Stimulated activated CD4-positive, alpha-beta T cell treated with anti-CD3 and anti-CD28 coated beads, TNF-alpha, amount 100 ng/mL, for 4 hours (primary cell): ENCODE data around the gene C10orf95.
"Not testable (repeated sequence)": the region's sequence is repeated elsewhere in the genome, so short reads cannot be mapped to it uniquely, and the experiment has no call there.

Source experiments
- DNase-seq, 3 experiments: peaks; one replicate each; pipeline ENCODE4 v3.0.0-alpha.2; 2020; ENCODE audit warnings: low read depth in 3 of 3

C10orf95 gene, protein sequence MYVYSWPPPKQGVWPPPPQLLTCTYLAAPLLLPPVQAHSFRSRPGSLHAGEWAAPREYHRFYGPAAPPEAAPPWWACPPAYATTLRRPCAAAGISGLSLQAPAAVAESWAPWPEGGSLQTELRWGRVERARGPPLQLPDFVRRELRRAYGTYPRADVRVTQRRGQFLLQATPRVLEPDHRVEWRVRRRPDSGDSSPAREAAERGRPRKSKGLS

GRCh38 chr10:102451105-102451969, at the start of gene C10orf95:
C10orf95 (minus strand) TSS chr10:102451543; CDS start chr10:102451093, 450 bp downstream.
- no peak for DNase-seq

GRCh38 chr10:102500686-102501085, 49.3 kb upstream of the C10orf95 start:
- not testable (repeated sequence) for DNase-seq

GRCh38 chr10:102499356-102499755, 48.0 kb upstream of the C10orf95 start:
- no peak for DNase-seq

DNA sequence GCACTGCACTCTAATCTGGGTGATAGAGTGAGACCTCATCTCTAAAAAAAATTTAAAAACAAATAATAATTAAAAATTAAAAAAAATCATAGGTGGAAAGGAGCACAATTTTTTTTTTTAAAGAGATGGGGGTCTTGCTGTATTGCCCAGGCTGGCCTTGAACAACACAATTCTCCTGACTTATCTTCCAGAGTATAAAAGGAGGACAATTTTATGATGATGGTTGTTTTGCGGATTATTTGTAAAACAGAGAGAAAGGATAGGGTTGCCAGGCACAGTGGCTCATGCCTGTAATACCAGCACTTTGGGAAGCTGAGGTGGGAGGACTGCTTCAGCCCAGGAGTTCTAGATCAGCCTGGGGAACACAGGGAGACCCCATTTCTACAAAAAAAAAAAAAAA, 46.2 kb upstream of the C10orf95 start:
- no peak for DNase-seq

GRCh38 chr10:102493771-102494170, 42.4 kb upstream of the C10orf95 start:
- no peak for DNase-seq

GRCh38 chr10:102492983-102493382, 41.6 kb upstream of the C10orf95 start:
- DNase-seq: no peak

DNA sequence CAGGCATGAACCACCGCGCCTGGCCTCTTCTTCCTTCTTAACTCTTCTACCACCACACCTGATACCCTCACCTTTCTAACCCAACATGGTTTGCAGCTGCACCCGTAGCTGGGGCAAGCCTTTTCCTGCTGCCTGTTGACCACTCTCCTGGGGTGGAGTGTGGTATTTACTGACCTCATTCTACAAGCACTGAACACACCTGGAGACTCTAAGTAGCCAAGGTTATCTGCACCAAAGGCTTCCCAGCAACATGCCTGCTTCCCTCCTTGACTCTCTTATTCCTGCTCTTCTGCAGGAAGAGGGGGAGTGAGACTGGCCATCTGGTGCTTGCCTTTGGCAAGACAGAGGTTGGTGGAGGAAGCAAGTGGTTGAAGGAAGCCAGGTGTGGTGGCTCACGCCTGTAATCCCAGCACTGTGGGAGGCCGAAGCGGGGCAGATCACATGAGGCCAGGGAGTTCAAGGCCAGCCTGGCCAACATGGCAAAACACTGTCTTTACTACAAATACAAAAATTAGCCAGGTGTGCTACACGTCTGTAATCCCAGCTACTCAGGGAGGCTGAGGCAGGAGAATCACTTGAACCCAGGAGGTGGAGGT, 41.1 kb upstream of the C10orf95 start:
- no peak for DNase-seq

- no peak for DNase-seq
Measured at GRCh38 chr10:102491136-102491535, 39.8 kb upstream of the C10orf95 start.

GRCh38 chr10:102485093-102485784, 33.9 kb upstream of the C10orf95 start:
- DNase-seq: no peak

DNA sequence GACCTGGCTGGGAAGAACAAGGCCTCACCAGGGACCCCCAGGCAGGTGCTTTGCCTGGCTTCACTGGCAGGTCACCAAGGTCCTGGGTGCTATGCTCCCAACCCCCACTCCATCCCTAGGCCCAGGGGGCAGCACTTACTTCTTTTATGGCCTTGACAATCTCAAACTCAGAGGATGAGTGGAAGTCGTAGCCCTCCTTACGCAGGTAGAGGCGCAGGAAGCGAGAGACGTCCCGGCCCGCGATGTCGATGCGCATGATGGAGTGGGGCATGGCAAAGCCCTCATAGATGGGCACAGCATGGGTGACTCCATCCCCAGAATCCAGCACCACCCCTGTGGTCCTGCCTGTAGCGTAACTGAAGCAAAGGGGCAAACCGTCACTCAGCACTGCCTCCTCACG, 32.7 kb upstream of the C10orf95 start:
- DNase-seq: no peak

DNA sequence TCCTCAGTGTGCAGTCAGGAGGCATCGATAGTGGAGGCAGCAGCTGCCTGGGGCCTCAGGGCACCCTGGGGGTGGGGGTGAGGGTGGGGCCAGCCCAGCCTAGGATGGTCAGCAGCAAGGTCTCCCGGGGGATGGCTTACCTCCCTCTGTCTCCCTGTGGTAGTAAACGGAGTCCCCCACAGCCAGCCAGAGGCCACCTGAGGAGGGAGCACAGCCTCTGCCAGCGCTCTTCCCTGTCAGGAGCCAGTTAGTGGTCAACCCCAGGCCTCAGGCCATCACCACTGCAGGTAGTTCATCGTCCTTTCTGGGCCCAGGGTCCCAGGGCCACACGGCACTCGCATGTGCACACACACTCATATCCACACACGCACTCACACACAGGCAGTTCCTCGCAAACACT, 29.1 kb upstream of the C10orf95 start:
- DNase-seq: no peak

DNA sequence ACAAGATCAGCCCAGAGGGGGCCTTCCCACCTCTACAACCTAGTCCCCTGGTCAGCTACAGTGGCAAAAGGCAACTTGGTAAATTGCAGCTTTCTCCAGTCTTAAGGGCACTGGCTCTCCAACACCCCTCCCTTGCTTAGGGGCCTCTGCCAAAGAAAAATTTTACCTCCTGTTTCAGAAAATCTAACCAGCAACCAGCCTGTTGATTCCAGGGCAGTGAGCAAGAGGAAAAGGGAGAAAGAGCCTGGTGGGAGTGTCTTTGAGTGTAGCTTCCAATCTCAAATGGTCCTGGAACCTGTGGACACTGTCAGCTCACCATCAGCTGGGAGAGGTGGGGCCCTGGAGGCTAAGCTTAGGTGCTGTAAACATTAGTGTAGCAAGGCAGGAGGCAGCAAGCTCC, 28.3 kb upstream of the C10orf95 start:
- no peak for DNase-seq

DNA sequence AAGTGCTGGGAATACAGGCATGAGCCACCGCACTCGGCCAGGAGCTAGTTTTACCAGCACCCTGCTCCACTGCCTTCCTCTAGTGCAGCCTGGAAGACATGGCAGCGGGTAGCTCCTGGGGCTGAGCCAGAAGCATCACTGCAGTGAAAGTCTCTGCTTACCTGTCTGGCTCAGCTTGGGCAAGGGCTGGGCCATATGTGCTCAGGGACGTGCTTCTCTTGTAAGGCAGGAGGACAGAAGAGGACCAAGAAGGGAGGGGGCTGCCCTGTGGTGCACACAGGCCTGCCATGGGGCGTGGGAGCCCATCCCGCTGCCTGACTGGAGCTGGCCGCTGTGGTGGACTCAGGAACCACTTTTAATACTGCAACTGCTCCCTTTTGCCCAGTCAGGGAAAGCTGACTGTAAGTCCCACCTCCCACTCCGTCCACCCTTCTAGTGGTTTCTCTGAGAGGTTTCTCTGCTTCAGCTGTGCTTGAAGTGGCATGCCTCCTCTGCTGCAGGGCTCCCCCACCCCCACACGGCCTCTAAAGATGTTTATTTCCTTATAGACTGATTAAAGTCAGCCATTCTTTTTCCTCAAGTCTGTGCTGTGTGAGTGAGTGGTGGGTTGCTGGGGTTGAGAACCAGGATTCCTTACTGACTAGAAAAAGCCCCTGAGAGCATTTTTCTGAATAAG, 25.3 kb upstream of the C10orf95 start:
- DNase-seq: no peak

DNA sequence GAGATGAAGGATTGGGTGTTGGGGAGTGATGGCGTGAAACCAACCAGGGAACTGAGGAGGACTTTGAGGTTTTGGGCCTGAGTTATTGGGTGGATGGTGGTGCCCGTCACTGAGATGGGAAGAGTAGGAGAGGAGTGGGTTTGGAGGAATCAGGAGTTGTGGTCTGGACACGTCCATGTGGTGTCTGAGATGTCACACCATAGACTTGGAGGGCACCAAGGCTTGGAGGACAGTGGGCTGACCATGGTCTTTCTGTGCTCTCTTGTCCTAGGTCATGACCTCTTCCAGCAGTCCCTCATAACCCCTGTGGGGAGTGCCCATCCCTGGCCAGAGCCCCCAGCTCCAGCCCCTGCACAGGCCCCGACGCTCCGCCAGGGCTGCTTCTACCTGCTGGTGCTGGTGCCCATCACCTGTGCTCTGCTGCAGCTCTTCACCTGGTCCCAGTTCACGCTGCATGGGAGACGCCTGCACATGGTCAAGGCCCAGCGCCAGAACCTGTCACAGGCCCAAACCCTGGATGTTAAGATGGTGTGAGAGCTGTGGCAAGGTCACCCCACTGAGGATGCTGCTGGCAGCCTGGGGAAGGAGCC, 24.2 kb upstream of the C10orf95 start:
- DNase-seq: no peak

GRCh38 chr10:102473445-102474331, 22.3 kb upstream of the C10orf95 start:
- DNase-seq: no peak

- no peak for DNase-seq
Measured at GRCh38 chr10:102470579-102471546, 19.5 kb upstream of the C10orf95 start.

GRCh38 chr10:102468683-102469082, 17.3 kb upstream of the C10orf95 start:
- no peak for DNase-seq

GRCh38 chr10:102467971-102468438, 16.7 kb upstream of the C10orf95 start:
- no peak for DNase-seq

DNA sequence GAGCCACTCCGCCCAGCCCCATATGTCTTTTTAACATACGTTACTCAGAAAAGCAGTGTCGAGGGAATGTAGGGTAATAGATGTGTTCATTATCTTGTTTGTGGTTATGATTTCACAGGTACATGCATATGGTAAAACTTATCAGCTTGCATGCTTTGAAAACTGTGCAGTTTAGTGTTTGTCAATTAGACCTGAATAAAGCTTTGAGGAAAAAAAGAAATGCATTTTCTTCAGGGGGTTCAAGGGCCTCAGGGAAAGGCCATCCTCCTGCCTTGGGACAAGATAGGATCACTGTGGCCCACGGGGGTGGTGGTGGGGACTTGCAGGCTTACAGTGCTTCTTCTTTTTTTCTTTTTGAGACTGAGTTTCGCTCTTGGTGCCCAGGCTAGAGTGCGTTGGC, 16.0 kb upstream of the C10orf95 start:
- DNase-seq: no peak
